LNCAP (cell line): ENCODE results near the gene CARD8.

Source experiments
- TF ChIP-seq, protein P1 (sequence below): fragments of 450-650 bp; IDR thresholded peaks from 2 replicates; pipeline ENCODE4 v1.5.1; 2017; ENCODE audit warnings: mild to moderate bottlenecking

Gene CARD8, protein sequence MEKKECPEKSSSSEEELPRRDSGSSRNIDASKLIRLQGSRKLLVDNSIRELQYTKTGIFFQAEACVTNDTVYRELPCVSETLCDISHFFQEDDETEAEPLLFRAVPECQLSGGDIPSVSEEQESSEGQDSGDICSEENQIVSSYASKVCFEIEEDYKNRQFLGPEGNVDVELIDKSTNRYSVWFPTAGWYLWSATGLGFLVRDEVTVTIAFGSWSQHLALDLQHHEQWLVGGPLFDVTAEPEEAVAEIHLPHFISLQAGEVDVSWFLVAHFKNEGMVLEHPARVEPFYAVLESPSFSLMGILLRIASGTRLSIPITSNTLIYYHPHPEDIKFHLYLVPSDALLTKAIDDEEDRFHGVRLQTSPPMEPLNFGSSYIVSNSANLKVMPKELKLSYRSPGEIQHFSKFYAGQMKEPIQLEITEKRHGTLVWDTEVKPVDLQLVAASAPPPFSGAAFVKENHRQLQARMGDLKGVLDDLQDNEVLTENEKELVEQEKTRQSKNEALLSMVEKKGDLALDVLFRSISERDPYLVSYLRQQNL

DNA sequence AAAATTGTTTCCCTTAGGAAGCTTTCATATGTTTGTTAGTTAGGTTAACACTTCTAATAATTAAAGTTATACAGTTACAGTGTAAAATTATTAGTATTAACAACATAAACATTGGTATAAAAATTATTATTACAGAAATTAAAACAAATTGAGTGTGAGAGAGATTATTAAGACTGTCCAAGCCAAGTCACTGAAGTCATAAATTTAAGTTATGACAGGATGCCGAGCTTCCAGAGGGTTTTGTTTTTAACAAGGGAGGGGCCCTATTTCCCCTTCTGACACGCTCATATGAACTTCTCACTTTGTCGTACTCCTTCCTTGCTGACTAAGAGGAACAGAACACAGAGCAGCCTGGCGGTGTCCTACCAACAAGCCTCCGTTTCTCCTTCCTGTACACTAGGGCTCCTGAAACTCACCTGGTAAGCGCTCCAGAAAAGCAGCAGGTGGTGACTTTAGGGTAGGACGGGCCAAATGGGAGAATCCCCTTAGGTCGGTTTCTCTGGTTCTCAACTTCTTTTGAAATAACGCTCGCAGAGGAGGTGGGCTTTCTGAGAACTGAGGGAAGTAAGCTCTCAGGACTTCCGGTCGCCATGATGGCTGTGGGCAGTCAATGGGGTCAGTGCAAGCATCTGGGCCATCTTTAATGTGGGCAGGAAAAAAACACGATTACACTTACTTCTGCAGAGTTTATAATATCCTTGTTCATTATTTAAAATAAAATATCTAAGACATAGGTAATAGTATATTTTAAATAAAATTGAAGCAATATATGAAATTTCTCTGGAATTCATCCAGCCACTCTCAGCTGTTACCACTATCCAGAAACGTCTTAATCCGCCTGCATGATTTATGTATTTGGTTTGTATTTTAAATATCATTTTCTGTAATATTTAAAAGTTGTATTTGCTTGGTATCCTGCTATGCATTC is at the start of gene CARD8:
TSS of gene CARD8 (minus strand) at position 537 of the 928 bp plus-strand sequence. CDS start 14,892 bp downstream, outside the sequence.
- TF ChIP-seq, protein P1, sequence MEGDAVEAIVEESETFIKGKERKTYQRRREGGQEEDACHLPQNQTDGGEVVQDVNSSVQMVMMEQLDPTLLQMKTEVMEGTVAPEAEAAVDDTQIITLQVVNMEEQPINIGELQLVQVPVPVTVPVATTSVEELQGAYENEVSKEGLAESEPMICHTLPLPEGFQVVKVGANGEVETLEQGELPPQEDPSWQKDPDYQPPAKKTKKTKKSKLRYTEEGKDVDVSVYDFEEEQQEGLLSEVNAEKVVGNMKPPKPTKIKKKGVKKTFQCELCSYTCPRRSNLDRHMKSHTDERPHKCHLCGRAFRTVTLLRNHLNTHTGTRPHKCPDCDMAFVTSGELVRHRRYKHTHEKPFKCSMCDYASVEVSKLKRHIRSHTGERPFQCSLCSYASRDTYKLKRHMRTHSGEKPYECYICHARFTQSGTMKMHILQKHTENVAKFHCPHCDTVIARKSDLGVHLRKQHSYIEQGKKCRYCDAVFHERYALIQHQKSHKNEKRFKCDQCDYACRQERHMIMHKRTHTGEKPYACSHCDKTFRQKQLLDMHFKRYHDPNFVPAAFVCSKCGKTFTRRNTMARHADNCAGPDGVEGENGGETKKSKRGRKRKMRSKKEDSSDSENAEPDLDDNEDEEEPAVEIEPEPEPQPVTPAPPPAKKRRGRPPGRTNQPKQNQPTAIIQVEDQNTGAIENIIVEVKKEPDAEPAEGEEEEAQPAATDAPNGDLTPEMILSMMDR, result no peak

DNA sequence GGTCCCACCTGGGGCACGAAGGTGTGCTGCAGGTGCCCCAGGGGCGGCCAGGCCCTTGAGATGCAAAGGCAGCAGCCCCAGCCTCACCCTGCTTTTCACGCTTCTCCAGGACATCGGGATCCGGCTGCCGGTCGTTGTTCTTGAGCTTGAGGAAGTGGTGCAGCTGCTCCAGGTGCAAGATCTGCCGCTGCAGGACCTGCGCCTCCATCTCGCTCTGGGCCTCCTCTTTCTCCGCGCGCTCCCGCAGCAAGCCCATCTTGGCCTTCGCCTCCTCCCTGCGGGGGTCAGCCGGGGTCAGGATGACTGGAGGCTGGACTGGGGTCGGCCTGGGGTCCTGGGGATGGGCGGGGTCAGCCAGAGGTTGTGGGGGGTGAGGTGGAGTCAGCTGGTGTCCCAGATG is 48.2 kb upstream of the CARD8 start:
- TF ChIP-seq, protein P1, result no peak

DNA sequence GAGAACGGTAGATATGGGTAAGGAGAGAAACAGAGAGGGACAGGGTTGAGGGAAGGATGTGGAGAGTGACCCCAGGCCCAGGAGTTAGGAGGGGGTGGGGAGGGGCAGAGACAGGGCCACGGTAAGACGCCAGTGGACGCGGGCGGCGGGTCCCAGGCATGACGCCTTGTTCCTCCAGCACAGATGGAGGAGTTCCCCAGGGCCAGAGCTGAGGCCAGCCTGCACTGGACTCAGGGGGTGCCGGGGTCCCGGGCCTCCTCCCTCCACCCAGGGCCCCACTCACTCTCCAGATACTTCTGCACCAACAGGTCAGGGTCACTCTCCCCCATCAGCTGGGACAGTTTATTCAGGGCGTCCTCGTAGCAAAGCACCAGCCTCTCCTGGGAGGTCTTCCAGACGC is 47.7 kb upstream of the CARD8 start:
- TF ChIP-seq, protein P1, result no peak

DNA sequence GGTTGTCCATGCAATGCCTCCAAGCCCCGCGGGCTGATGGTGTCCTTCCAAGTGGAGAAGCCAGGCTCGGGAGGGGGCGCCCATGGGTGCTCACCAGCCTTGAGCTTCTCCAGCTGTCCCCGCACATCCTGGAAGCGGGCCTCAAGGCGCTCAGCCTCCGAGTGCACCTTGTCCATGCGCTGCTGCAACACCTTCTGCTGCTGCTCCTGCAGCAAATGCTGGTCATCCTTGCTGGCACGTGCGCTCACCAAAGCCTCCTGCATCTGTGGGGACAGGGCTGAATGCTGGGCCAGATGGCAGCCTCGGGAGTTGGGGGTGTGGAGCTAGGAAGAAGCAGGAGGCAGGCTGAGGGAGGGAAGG is 46.9 kb upstream of the CARD8 start:
- TF ChIP-seq, protein P1, result no peak

DNA sequence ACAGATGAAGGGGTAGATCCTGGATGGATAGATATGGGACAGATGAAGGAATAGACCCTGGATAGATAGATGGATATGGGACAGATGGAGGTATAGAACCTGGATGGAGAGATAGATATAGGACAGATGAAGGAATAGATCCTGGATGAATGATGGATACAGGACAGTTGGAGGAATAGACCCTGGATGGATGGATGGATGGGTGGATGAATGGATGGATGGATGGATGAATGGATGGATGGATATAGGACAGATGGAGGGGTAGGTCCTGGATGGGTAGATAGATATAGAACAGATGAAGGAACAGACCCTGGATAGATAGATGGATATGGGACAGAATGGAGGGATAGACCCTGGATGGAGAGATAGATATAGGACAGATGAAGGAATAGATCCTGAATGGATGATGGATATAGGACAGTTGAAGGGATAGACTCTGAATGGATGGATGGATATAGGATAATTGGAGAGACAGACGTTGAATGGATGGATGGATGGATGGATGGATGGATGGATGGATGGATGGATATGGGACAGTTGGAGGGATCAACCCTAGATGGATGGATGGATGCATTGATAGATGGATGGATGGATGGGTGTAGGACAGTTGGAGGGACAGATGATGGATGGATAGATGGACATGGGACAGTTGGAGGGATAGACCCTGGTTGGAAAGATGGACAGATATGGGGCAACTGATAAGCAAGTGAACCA is 46.3 kb upstream of the CARD8 start:
- TF ChIP-seq, protein P1, result no peak

DNA sequence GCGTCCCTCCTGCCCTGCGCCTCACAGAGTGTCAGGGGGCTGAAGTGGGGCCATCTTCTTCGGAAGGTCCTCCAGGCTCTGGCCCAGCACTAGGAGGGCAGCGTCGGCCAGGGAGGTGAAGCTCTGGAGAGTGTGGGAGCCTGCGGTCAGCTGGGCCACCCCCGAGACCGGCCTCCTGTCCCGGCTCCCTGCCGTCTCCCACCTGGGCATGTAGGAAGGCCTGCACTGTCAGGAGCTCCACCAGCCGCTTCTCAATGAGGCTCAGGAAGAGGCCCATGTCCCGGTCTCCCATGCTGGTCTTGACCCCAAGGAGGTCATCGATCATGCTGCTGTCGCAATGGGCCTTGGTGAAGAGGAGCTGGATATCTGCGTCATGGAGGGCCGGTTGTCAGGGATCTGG is 42.3 kb upstream of the CARD8 start:
- TF ChIP-seq, protein P1, result no peak
